A673 (cell line): Measurements from ENCODE around the gene OGFOD2. TPM values are rescaled to one million over a fixed set of nuclear protein-coding genes. Genes with fewer than 3 reads are reported as not detected.

Experiments
- BruUV-seq: library from RNA; stranded (reverse); fragments of 400-500 nt; replicated peaks from 2 replicates; lab custom pipeline; 2021; lab: Mats Ljungman, UMichigan
- CTCF ChIA-PET: fragments of 300-600 bp; sonication (Branson Sonifier 250); formaldehyde crosslinking; loops from one replicate; lab custom pipeline; 2022; ENCODE audit warnings: antibody characterized with exemption; lab: Charles Lee
- POLR2A ChIA-PET: fragments of 300-600 bp; sonication (Branson Sonifier 250); formaldehyde crosslinking; loops from one replicate; lab custom pipeline; 2022; ENCODE audit warnings: antibody characterized with exemption; ENCODE audit not compliant: low non-redundant PET; lab: Charles Lee
- DNase-seq: peaks from one replicate; pipeline ENCODE4 v3.0.0-alpha.2; 2015; ENCODE audit warnings: low spot score
- H3K27ac ChIP-seq: fragments of 200-600 bp; sonication (generic); 2 replicates; pipeline ENCODE4 v1.5.1; 2016; ENCODE audit warnings: mixed run types, low read depth, mild to moderate bottlenecking, mixed read lengths, antibody characterized with exemption, low read length; ENCODE audit not compliant: poor library complexity, severe bottlenecking
- H3K27me3 ChIP-seq: fragments of 200-600 bp; sonication (generic); replicated peaks from 2 replicates; pipeline ENCODE4 v1.6.1; 2017; ENCODE audit warnings: mixed run types, low read depth, mild to moderate bottlenecking, mixed read lengths, antibody characterized with exemption, low read length; ENCODE audit not compliant: insufficient read depth, poor library complexity
- H3K36me3 ChIP-seq: fragments of 200-600 bp; sonication (generic); 2 replicates; pipeline ENCODE4 v1.6.1; 2016; ENCODE audit warnings: mixed run types, mild to moderate bottlenecking, mixed read lengths, antibody characterized with exemption, low read length; ENCODE audit not compliant: insufficient read depth, poor library complexity, severe bottlenecking
- H3K4me1 ChIP-seq: fragments of 200-600 bp; sonication (generic); 2 replicates; pipeline ENCODE4 v1.6.1; 2017; ENCODE audit warnings: mixed run types, mild to moderate bottlenecking, mixed read lengths, antibody characterized with exemption, low read length; ENCODE audit not compliant: insufficient read depth, poor library complexity, severe bottlenecking
- H3K4me3 ChIP-seq: fragments of 200-600 bp; sonication (generic); 2 replicates; pipeline ENCODE4 v1.5.1; 2016; ENCODE audit warnings: low read depth, mixed run types, mild to moderate bottlenecking, mixed read lengths, low read length; ENCODE audit not compliant: poor library complexity, severe bottlenecking
- H3K9me3 ChIP-seq: fragments of 200-600 bp; sonication (generic); 2 replicates; pipeline ENCODE4 v1.6.1; 2016; ENCODE audit warnings: mixed run types, low read depth, mild to moderate bottlenecking, mixed read lengths, antibody characterized with exemption, low read length; ENCODE audit not compliant: poor library complexity, severe bottlenecking
- CTCF ChIP-seq: fragments of 300-800, 200-600 bp; sonication (generic); conservative IDR thresholded peaks from 2 replicates; pipeline ENCODE4 v1.5.1; 2017; ENCODE audit warnings: low read depth, mild to moderate bottlenecking, antibody characterized with exemption, low read length, moderate library complexity, mixed read lengths
- EZH2 ChIP-seq: fragments of 200-600 bp; sonication (generic); IDR thresholded peaks from 2 replicates; pipeline ENCODE4 v1.6.1; 2017; ENCODE audit warnings: borderline replicate concordance, low read depth, mild to moderate bottlenecking, mixed read lengths, antibody characterized with exemption, low read length; ENCODE audit not compliant: poor library complexity, severe bottlenecking
- intact Hi-C: fragments of 100-400 bp; cut with micrococcal nuclease; formaldehyde crosslinking; loops from one replicate; pipeline ENCODE4 v1.10.0; 2022; ENCODE audit not compliant: unreplicated experiment
- total RNA-seq: library from RNA; stranded (reverse); gene quantifications from 2 replicates; pipeline ENCODE4 v1.2.3, GENCODE V29; 2021

Gene OGFOD2
- total RNA-seq, 1 experiment from 2014 or later, result 18.2 TPM

- ChIA-PET POLR2A (no interaction called here), CTCF (no interaction called here)
- H3K9me3 ChIP-seq, result no peaks in the 10 kb centered on the region
- no peaks in the 10 kb centered on the region for H3K4me1 ChIP-seq
- intact Hi-C loops, result no loop called here
- BruUV-seq, result no TSS peak
- TF ChIP-seq CTCF, result no peak
- TF ChIP-seq EZH2, result no peak
- H3K27me3 ChIP-seq, result no peaks in the 10 kb centered on the region
- H3K27ac ChIP-seq, result no peak overlapping the region
- no peak for DNase-seq
- H3K36me3 ChIP-seq, result no peaks in the 10 kb centered on the region
- H3K4me3 ChIP-seq, result no peak overlapping the region
These were observed 21.2 kb downstream of the OGFOD2 start for GRCh38 chr12:122996188-122996601.

GRCh38 chr12:122996621-122997342, 21.7 kb downstream of the OGFOD2 start:
- TF ChIP-seq CTCF (no peak), EZH2 (no peak)
- CTCF ChIA-PET, result no interaction called here
- POLR2A ChIA-PET, result no interaction called here

GRCh38 chr12:122997343-122998250, 22.6 kb downstream of the OGFOD2 start:
- Histone ChIP-seq H3K27ac (no peak overlapping the region), H3K27me3 (no peaks in the 10 kb centered on the region), H3K4me1 (no peaks in the 10 kb centered on the region), H3K4me3 (no peak overlapping the region), H3K36me3 (no peaks in the 10 kb centered on the region), H3K9me3 (no peaks in the 10 kb centered on the region)
- BruUV-seq, result no TSS peak
- ChIA-PET CTCF (no interaction called here), POLR2A (no interaction called here)
- DNase-seq, result no peak
- intact Hi-C loops, result no loop called here
- TF ChIP-seq CTCF (no peak), EZH2 (no peak)

More at GRCh38 chr12:122996621-122997342, 21.7 kb downstream of the OGFOD2 start:
- Histone ChIP-seq H3K27me3 (no peaks in the 10 kb centered on the region), H3K27ac (no peak overlapping the region), H3K4me1 (no peaks in the 10 kb centered on the region), H3K4me3 (no peak overlapping the region), H3K36me3 (no peaks in the 10 kb centered on the region), H3K9me3 (no peaks in the 10 kb centered on the region)
- intact Hi-C loops, result no loop called here
- no TSS peak for BruUV-seq
- no peak for DNase-seq
